Right atrium auricular region (tissue), 2 donors: ENCODE measurements around the gene COQ8A. TPM values are rescaled to one million over a fixed set of nuclear protein-coding genes. Genes with fewer than 3 reads are reported as not detected.

ENCODE experiments used
- DNase-seq: peaks from one replicate; pipeline ENCODE4 v3.0.0-alpha.2; 2019; ENCODE audit warnings: low spot score
- H3K27ac ChIP-seq, 2 donors: fragments of 200-600 bp; sonication (generic); 1 replicate in 1 of 2; 2 replicates in 1 of 2; pipeline ENCODE4 v1.5.1; 2016 to 2019
- H3K27me3 ChIP-seq, 2 donors: fragments of 200-600 bp; sonication (generic); one replicate each; pipeline versions ENCODE4 v1.5.1 to v1.6.0; 2017 to 2019
- H3K36me3 ChIP-seq: fragments of 200-600 bp; sonication (generic); one replicate; pipeline ENCODE4 v1.5.1; 2016
- H3K4me1 ChIP-seq, 2 donors: fragments of 200-600 bp; sonication (generic); one replicate each; pipeline versions ENCODE4 v1.5.1 to v1.6.0; 2017 to 2019
- H3K4me3 ChIP-seq, 2 donors: fragments of 200-600 bp; sonication (generic); 1 replicate in 1 of 2; 2 replicates in 1 of 2; pipeline ENCODE4 v1.5.1; 2017 to 2019; ENCODE audit warnings: mild to moderate bottlenecking in 1 of 2, moderate library complexity in 1 of 2
- H3K9me3 ChIP-seq, 2 donors: fragments of 200-600 bp; sonication (generic); one replicate each; pipeline ENCODE4 v1.5.1; 2019
- total RNA-seq, 2 donors: library from RNA; depleted of rRNA; stranded (reverse); fragments of >200 nt; gene quantifications; one replicate each; pipeline ENCODE4 v1.1.0, GENCODE V29; 2016
- TF ChIP-seq, protein P1 (sequence below), 2 donors: fragments of 200-600 bp; sonication (generic); IDR thresholded peaks; one replicate each; pipeline ENCODE4 v1.5.1; 2019; ENCODE audit warnings: antibody characterized with exemption in 2 of 2

The COQ8A gene
- total RNA-seq, 2 donors from 2014 or later, result 158 to 253 TPM

DNA sequence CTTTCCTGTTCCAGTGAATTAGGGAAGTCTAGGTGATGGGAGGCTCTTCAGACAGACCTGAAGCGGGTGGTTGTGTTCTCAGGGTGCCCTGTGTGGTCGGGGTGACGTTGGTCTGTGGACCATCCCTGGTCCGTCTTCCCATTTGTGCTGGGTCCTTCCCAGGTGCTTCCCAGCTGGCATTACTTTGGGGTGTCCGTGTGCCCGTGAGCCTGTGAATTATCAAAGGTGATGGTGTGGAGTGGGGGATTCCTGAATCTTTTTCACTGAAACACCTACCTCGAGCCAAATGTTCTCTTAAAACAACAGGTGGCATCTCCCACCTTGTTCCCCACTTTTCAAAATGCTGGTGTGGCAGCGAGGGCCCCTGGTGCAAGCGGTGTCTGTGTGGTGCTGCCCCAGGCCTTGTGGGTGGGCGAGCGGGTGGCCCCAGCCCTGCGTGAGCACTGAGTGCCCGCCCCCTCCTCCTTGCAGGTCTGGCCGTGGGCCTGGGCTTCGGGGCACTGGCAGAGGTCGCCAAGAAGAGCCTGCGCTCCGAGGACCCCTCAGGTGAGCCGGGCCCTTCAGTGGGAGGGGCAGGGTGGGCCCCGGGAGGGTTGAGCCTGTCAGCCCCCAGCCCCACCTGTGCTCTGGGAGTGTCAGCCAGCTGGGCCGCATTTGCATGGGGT lies 37.0 kb downstream of the COQ8A start:
- DNase-seq, result no peak
- Histone ChIP-seq H3K9me3 (no peaks in the 10 kb centered on the region), H3K36me3 (peaks cover 29% of the 10 kb centered on the region), H3K4me3 (no peak overlapping the region), H3K27me3 (no peaks in the 10 kb centered on the region), H3K27ac (peak overlapping the region; percentile 84 to 87), H3K4me1 (peaks cover 0 to 74% of the 10 kb centered on the region in 2 donors)
- TF ChIP-seq, protein P1, sequence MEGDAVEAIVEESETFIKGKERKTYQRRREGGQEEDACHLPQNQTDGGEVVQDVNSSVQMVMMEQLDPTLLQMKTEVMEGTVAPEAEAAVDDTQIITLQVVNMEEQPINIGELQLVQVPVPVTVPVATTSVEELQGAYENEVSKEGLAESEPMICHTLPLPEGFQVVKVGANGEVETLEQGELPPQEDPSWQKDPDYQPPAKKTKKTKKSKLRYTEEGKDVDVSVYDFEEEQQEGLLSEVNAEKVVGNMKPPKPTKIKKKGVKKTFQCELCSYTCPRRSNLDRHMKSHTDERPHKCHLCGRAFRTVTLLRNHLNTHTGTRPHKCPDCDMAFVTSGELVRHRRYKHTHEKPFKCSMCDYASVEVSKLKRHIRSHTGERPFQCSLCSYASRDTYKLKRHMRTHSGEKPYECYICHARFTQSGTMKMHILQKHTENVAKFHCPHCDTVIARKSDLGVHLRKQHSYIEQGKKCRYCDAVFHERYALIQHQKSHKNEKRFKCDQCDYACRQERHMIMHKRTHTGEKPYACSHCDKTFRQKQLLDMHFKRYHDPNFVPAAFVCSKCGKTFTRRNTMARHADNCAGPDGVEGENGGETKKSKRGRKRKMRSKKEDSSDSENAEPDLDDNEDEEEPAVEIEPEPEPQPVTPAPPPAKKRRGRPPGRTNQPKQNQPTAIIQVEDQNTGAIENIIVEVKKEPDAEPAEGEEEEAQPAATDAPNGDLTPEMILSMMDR (IDR thresholded peaks at IDR 0.05), result no peak

DNA sequence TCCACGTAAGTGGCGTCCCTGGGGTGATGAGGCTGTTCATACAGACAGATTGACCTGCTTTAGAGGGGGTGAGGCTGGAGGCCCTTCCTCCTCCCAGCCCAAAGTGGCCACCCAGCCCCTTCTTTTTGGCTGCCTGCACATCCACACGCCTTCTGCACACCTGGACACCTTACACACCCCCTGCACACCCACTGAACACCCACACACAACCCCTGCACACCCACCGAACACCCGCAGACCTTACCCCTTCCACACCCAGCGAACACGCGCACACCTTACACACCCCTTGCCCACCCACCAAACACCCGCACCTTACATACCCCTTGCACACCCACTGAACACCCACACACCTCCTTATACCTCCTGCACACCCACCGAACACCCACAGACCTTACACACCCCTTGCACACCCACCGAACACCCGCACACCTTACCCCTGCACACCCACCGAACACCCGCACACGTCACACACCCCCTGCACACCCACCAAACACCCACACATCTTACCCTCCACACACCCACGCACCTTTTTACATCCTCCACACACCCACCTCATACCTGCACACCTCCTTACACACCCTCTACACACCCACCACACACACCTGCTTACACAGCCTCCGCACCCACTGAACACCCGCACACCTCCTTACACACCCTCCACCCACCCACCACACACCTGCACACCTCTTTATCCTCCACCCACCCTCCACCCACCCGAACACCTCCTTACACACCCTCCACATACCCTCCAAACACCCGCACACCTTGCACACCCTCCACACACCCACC lies 37.7 kb downstream of the COQ8A start:
- Histone ChIP-seq H3K27me3 (no peaks in the 10 kb centered on the region), H3K27ac (peak overlapping the region; percentile 87 to 97), H3K4me1 (peaks cover 0 to 76% of the 10 kb centered on the region in 2 donors), H3K36me3 (peaks cover 37% of the 10 kb centered on the region), H3K9me3 (no peaks in the 10 kb centered on the region), H3K4me3 (no peak overlapping the region)
- no peak for DNase-seq
- TF ChIP-seq, protein P1 (IDR thresholded peaks at IDR 0.05), result no peak

DNA sequence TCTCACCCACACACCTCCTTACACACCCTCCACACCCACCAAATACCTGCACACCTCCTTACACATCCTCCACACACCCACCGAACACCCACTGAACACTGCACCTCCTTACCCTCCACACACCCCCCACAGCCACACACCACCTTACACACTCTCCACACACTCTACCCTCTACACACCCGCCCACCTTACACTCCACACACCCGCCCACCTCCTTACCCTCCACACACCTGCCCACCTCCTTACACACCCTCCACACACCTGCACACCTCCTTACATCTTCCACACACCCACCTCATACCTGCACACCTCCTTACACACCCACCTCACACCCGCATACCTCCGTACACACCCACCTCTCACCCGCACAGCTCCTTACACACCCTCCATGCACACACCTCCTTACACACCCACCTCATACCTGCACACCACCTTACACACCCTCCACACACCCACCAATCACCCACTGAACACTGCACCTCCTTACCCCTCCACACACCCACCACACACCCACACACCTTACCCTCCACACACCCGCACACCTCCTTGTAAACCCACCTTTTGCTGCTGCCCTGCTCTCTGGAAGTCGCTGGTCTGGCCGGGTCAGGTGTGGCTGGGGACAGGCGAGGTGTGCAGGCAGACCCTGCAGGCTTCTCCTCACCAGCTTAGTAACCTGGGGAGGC lies 38.5 kb downstream of the COQ8A start:
- no peak overlapping the region for H3K4me3 ChIP-seq
- H3K36me3 ChIP-seq, result peaks cover 41% of the 10 kb centered on the region
- H3K27me3 ChIP-seq, result no peaks in the 10 kb centered on the region

DNA sequence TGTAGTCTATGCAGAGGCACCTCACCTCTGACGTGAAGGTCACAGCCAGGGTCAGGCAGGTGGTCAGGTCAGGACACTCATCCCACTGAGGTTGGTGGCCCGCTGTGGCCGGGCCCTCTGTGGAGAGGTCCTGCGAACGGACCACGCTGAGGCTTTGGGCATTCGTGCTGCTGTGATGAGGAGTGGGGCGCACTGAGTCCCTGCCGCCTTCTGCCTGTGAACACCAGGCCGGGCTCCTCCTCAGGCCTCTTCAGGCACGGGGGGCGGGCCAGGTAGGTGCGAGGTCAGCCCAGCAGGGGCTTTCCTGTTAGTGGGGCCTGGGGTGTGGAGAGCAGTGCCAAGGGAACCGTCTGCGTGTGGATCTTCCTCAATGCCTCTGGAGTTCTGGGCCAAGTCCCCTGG lies 39.0 kb downstream of the COQ8A start:
- no peak overlapping the region for H3K4me3 ChIP-seq
- H3K27ac ChIP-seq, result peak overlapping the region; percentile 91 to 97
- H3K36me3 ChIP-seq, result peaks cover 47% of the 10 kb centered on the region
- DNase-seq, result no peak
- H3K4me1 ChIP-seq, result peaks cover 0 to 76% of the 10 kb centered on the region in 2 donors
- TF ChIP-seq, protein P1 (IDR thresholded peaks at IDR 0.05), result no peak
- H3K27me3 ChIP-seq, result no peaks in the 10 kb centered on the region
- H3K9me3 ChIP-seq, result no peaks in the 10 kb centered on the region

More for the DNA sequence above, 38.5 kb downstream of the COQ8A start:
- H3K9me3 ChIP-seq, result no peaks in the 10 kb centered on the region
- DNase-seq, result no peak
- H3K4me1 ChIP-seq, result peaks cover 0 to 76% of the 10 kb centered on the region in 2 donors
- H3K27ac ChIP-seq, result peak overlapping the region; percentile 91 to 97
- TF ChIP-seq, protein P1 (IDR thresholded peaks at IDR 0.05), result no peak

DNA sequence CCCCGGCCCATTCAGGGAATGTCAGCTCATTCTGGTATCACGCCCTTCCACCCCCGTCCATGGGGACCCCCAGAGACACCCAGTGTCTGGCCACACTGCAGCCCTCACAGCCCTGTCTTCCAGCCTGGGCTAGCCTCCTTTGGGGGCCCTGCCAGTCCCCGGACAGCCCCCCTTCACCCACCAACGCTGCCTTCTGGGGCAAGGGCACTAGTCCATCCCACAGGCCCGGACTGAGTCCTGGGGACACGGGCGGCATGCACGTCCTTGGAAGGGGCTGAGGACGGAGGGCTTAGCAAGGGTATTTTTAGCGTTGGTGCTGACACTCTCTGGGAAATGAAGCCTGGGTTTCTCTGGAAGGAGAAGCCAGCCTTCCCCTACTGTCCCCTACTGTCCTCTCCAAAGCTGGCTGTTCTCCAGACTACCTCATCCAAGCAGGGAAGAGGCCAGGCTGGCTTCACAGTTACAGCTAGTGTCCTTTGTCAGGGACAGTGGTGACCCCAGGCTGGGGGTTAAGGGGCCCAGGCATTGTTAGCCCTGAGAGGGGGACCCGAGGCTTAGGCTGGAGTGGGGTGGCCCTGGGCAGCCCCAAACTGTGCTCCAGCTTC lies 39.5 kb downstream of the COQ8A start:
- Histone ChIP-seq H3K4me3 (no peak overlapping the region), H3K36me3 (peaks cover 48% of the 10 kb centered on the region), H3K9me3 (no peaks in the 10 kb centered on the region), H3K27me3 (no peaks in the 10 kb centered on the region), H3K4me1 (peaks cover 0 to 76% of the 10 kb centered on the region in 2 donors), H3K27ac (peak overlapping the region; percentile 91 to 97)
- TF ChIP-seq, protein P1 (IDR thresholded peaks at IDR 0.05), result no peak
- no peak for DNase-seq
